Naive thymus-derived CD4-positive, alpha-beta T cell (primary cell): ENCODE results near the gene MLX. TPM values are rescaled to one million over a fixed set of nuclear protein-coding genes. Genes with fewer than 3 reads are reported as not detected.

ENCODE experiments used
- ATAC-seq: fragments of 150-1000 bp; cut with Tn5 transposase; 2 replicates; pipeline ENCODE4 v1.10.0; 2021; ENCODE audit warnings: mild to moderate bottlenecking, moderate library complexity
- CTCF ChIA-PET: fragments of 350-600 bp; sonication (Branson Sonifier 250); formaldehyde crosslinking; loops from one replicate; lab custom pipeline; 2021; ENCODE audit warnings: antibody characterized with exemption; lab: Charles Lee
- POLR2A ChIA-PET: fragments of 350-600 bp; sonication (Branson Sonifier 250); formaldehyde crosslinking; loops from one replicate; lab custom pipeline; 2021; ENCODE audit warnings: antibody characterized with exemption, inconsistent platforms; lab: Charles Lee
- DNase-seq, 9 donors: peaks; one replicate each; pipeline versions ENCODE4 v3.0.0 to v3.0.0-alpha.2; 2020 to 2022; ENCODE audit warnings: mixed read lengths in 1 of 9
- H3K27ac ChIP-seq: one replicate; pipeline ENCODE4 v1.7.0; 2013; ENCODE audit warnings: mild to moderate bottlenecking, low read depth, low read length, moderate library complexity
- H3K27me3 ChIP-seq, 2 donors: one replicate each; pipeline ENCODE4 v1.7.0; 2013; ENCODE audit warnings: low read length in 2 of 2, mild to moderate bottlenecking in 2 of 2, moderate library complexity in 2 of 2; ENCODE audit not compliant: control insufficient read depth in 2 of 2, insufficient read depth in 2 of 2
- H3K36me3 ChIP-seq, 3 experiments: 1 replicate in 2 of 3; 2 replicates in 1 of 3; pipeline ENCODE4 v1.7.0; 2013; ENCODE audit warnings: low read length in 3 of 3, mild to moderate bottlenecking in 3 of 3, moderate library complexity in 1 of 3; ENCODE audit not compliant: insufficient read depth in 3 of 3, control insufficient read depth in 2 of 3
- H3K4me1 ChIP-seq, 2 donors: one replicate each; pipeline ENCODE4 v1.7.0; 2013; ENCODE audit warnings: low read length in 2 of 2, mild to moderate bottlenecking in 2 of 2, moderate library complexity in 1 of 2; ENCODE audit not compliant: control insufficient read depth in 2 of 2, insufficient read depth in 2 of 2
- H3K4me3 ChIP-seq: 2 replicates; pipeline ENCODE4 v1.7.0; 2013; ENCODE audit warnings: mild to moderate bottlenecking, low read length
- H3K9me3 ChIP-seq, 3 experiments: 1 replicate in 2 of 3; 2 replicates in 1 of 3; pipeline ENCODE4 v1.7.0; 2013; ENCODE audit warnings: low read length in 3 of 3; ENCODE audit not compliant: control insufficient read depth in 2 of 3
- H3K27ac Mint-ChIP-seq, 9 donors: one replicate each; pipeline ENCODE4 v1.8.0; 2020 to 2022; ENCODE audit warnings: mixed read lengths in 9 of 9, mild to moderate bottlenecking in 8 of 9, moderate library complexity in 5 of 9, inconsistent platforms in 2 of 9
- H3K27me3 Mint-ChIP-seq, 5 donors: one replicate each; pipeline ENCODE4 v1.8.0; 2021 to 2022; ENCODE audit warnings: mixed read lengths in 5 of 5, mild to moderate bottlenecking in 1 of 5
- H3K36me3 Mint-ChIP-seq, 5 donors: one replicate each; pipeline ENCODE4 v1.8.0; 2020 to 2022; ENCODE audit warnings: mixed read lengths in 5 of 5, mild to moderate bottlenecking in 3 of 5, inconsistent platforms in 1 of 5
- H3K4me1 Mint-ChIP-seq, 7 donors: one replicate each; pipeline ENCODE4 v1.8.0; 2020 to 2022; ENCODE audit warnings: mixed read lengths in 7 of 7, mild to moderate bottlenecking in 3 of 7, inconsistent platforms in 1 of 7
- H3K4me3 Mint-ChIP-seq, 10 donors: one replicate each; pipeline ENCODE4 v1.8.0; 2020 to 2022; ENCODE audit warnings: mild to moderate bottlenecking in 10 of 10, mixed read lengths in 10 of 10, moderate library complexity in 6 of 10, inconsistent platforms in 2 of 10
- H3K9me3 Mint-ChIP-seq, 11 donors: one replicate each; pipeline ENCODE4 v1.8.0; 2020 to 2022; ENCODE audit warnings: mixed read lengths in 11 of 11, mild to moderate bottlenecking in 4 of 11, inconsistent platforms in 1 of 11, moderate library complexity in 1 of 11
- intact Hi-C, 2 donors: fragments of 100-400 bp; cut with micrococcal nuclease; formaldehyde crosslinking; loops; one replicate each; pipeline ENCODE4 v1.15.1; 2023
- polyA plus RNA-seq, 2 donors: library from polyadenylated mRNA; unstranded; fragments of 300-500 nt; fragmentation: Illumina TruSeq; gene quantifications; one replicate each; pipeline ENCODE4 v1.2.3, GENCODE V29; 2021
- total RNA-seq, 6 experiments: library from RNA in 5 of 6; stranded (reverse) in 5 of 6; gene quantifications; 1 replicate in 5 of 6; 2 replicates in 1 of 6; pipeline ENCODE4 v1.2.3 and lab custom pipeline; 2021 to 2026

MLX gene
- total and polyA plus RNA-seq, 7 experiments from 2014 or later, result 28.1 to 73.9 (median 50.1) TPM

GRCh38 chr17:42531455-42532354, 35.2 kb upstream of the MLX start:
- peaks cover 0 to 4% (median 0%) of the 10 kb centered on the region in 11 donors for H3K9me3 Mint-ChIP-seq
- H3K27me3 ChIP-seq, result no peaks in the 10 kb centered on the region
- ChIA-PET POLR2A (interaction anchor here (0.6 to 0.9 kb wide), 3 partner anchors 12 to 309 kb away, joined by 3 to 6 read pairs (median 4); no protein-coding TSS in a partner anchor), CTCF (no interaction called here)
- intact Hi-C loops, result loop anchor here in 1 of 2 donors (10.0 kb wide), 2 partner anchors 337 to 667 kb away; partner anchors contain the start of genes GHDC and KLHL11
- H3K4me3 Mint-ChIP-seq, result peak overlapping the region; percentile 82 to 89 (median 86)
- peak overlapping the region; percentile 42 for H3K27ac ChIP-seq
- DNase-seq, result peak; percentile 42 to 66 (median 47)
- peak overlapping the region; percentile 39 for H3K4me3 ChIP-seq
- H3K4me1 ChIP-seq, result peaks cover 33 to 39% of the 10 kb centered on the region in 2 donors
- peaks cover 0 to 11% (median 0%) of the 10 kb centered on the region in 5 donors for H3K27me3 Mint-ChIP-seq
- no peaks in the 10 kb centered on the region for H3K36me3 Mint-ChIP-seq
- peak overlapping the region; percentile 46 to 89 (median 73) for H3K27ac Mint-ChIP-seq
- H3K9me3 ChIP-seq, result no peaks in the 10 kb centered on the region
- H3K36me3 ChIP-seq, result no peaks in the 10 kb centered on the region
- ATAC-seq, result peak; percentile 47
- H3K4me1 Mint-ChIP-seq, result peaks cover 29 to 54% (median 47%) of the 10 kb centered on the region in 7 donors

DNA sequence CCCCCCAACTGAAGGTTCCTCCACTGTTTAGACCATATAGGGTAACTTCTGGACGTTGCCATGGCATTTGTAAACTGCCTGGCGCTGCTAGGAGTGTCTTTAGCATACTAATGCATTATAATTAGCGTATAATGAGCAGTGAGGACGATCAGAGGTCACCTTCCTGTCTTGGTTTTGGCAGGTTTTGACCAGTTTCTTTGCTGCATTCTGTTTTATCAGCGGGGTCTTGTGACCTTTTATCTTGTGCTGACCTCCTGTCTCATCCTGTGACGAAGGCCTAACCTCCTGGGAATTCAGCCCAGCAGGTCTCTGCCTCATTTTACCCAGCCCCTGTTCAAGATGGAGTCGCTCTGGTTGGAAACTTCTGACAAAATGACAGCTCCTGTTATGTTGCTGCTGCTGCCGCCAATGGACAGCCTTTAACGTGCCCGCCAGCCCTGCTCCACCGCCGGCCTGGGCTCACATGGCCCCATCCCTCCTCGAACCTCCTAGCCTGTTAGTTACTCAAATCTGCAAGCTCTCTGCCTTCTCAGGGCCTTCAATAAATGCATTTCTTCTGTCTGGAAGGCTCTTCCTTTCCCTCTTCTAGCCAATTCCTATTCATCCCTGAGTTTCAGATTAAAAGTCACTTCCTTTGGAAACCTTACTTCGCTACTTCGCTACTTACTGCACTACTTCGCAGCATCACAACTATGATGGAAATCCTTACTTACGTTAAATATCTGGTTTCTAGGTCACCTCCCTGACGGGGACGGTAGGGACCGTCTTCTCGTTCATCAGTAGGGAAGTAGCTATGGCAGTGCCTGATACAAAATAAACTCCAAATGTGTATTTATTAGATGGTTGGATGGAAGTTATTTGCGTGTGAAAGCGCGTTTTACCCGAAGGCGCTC, 31.5 kb upstream of the MLX start:
- Mint-ChIP-seq H3K4me1 (peaks cover 27 to 50% (median 42%) of the 10 kb centered on the region in 7 donors), H3K4me3 (peak overlapping the region; percentile 75 to 96 (median 84))
- no peaks in the 10 kb centered on the region for H3K36me3 ChIP-seq

DNA sequence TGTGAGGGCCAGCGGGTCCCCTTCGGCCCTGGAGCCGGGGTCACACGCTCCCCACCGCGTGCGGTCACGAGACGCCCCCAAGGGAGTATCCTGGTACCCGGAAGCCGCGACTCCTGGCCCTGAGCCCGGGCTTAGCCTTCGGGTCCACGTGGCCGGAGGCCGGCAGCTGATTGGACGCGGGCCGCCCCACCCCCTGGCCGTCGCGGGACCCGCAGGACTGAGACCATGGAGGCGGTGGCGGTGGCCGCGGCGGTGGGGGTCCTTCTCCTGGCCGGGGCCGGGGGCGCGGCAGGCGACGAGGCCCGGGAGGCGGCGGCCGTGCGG, 30.9 kb upstream of the MLX start, which contains the start of gene NAGLU:
Gene NAGLU, plus strand, starts transcription at position 194 of the 324 bp plus-strand sequence. Its CDS starts 32 bp downstream, at position 226.
- peaks cover 29 to 50% (median 42%) of the 10 kb centered on the region in 7 donors for H3K4me1 Mint-ChIP-seq

More for the DNA sequence above, 31.5 kb upstream of the MLX start:
- DNase-seq (no peak), ATAC-seq (peak; percentile 5)
- ChIA-PET POLR2A (interaction anchor here (0.5 to 2.8 kb wide), 15 partner anchors 8 to 826 kb away, joined by 3 to 19 read pairs (median 5); partner anchors contain the start of genes BECN1, DNAJC7, HSD17B1 and MLX), CTCF (interaction anchor here (0.8 to 1.0 kb wide), 2 partner anchors 13 to 225 kb away, joined by 3 to 4 read pairs; no protein-coding TSS in a partner anchor)
- H3K9me3 Mint-ChIP-seq, result peaks cover 0 to 4% (median 0%) of the 10 kb centered on the region in 11 donors
- Histone ChIP-seq H3K27ac (peak overlapping the region; percentile 53), H3K4me3 (peak overlapping the region; percentile 50), H3K27me3 (no peaks in the 10 kb centered on the region), H3K9me3 (no peaks in the 10 kb centered on the region), H3K4me1 (peaks cover 15 to 25% of the 10 kb centered on the region in 2 donors)
- intact Hi-C loops, result loop anchor here (1.0 to 10.0 kb wide), 8 partner anchors 19 to 671 kb away; partner anchors contain the start of genes COASY (in 1 of the 2), GHDC (in 1 of the 2), KLHL11 (in 1 of the 2) and PLEKHH3 (in 1 of the 2)
- peak overlapping the region; percentile 3 to 92 (median 78) for H3K27ac Mint-ChIP-seq
- peaks cover 0 to 9% (median 0%) of the 10 kb centered on the region in 5 donors for H3K27me3 Mint-ChIP-seq
- H3K36me3 Mint-ChIP-seq, result peaks cover 0 to 5% (median 5%) of the 10 kb centered on the region in 5 donors

DNA sequence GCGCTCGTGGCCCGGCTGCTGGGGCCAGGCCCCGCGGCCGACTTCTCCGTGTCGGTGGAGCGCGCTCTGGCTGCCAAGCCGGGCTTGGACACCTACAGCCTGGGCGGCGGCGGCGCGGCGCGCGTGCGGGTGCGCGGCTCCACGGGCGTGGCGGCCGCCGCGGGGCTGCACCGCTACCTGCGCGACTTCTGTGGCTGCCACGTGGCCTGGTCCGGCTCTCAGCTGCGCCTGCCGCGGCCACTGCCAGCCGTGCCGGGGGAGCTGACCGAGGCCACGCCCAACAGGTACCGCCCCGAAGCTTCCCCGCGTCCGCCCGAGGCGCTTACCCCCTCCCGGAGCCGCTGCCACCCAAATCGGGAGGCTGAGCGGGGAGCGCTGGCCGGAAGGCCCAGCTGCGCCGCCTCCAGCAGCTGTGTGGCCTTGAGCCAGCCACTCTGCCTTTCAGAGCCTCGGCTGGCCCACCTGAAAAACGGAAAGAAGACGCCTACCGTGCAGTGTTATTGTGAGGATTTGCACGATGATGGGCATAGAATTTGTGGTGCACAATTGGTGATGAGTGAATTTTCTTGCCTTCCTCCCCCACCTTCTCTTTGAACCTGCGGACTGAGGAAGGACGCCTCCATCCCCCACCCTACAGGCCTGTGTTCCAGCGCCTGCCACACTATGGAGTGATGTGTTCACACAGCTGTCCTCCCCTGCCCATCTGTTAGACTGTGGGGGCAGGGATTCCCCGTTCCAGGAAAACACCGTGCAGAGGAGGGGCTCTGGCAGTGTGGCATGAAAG, 30.3 kb upstream of the MLX start:
- DNase-seq, result peak in 6 of 9 donors; percentile 53 to 84 (median 56)
- Histone ChIP-seq H3K36me3 (no peaks in the 10 kb centered on the region), H3K4me1 (peaks cover 14 to 24% of the 10 kb centered on the region in 2 donors), H3K9me3 (no peaks in the 10 kb centered on the region), H3K27me3 (no peaks in the 10 kb centered on the region), H3K4me3 (peak overlapping the region; percentile 71), H3K27ac (peak overlapping the region; percentile 57)
- peaks cover 0 to 9% (median 0%) of the 10 kb centered on the region in 5 donors for H3K27me3 Mint-ChIP-seq
- peaks cover 31 to 50% (median 43%) of the 10 kb centered on the region in 7 donors for H3K4me1 Mint-ChIP-seq
- H3K27ac Mint-ChIP-seq, result peak overlapping the region in 8 of 9 donors; percentile 17 to 87 (median 78)
- ChIA-PET POLR2A (interaction anchor here (1.2 to 2.8 kb wide), 11 partner anchors 9 to 825 kb away, joined by 3 to 19 read pairs (median 6); partner anchors contain the start of genes BECN1, DNAJC7, HSD17B1 and MLX), CTCF (interaction anchor here (0.6 to 1.0 kb wide), 4 partner anchors 9 to 825 kb away, joined by 3 to 5 read pairs (median 4); no protein-coding TSS in a partner anchor)
- intact Hi-C loops, result loop anchor here (1.0 to 10.0 kb wide), 8 partner anchors 18 to 672 kb away; partner anchors contain the start of genes COASY (in 1 of the 2), GHDC (in 1 of the 2), KLHL11 (in 1 of the 2) and PLEKHH3 (in 1 of the 2)
- H3K9me3 Mint-ChIP-seq, result peaks cover 0 to 4% (median 0%) of the 10 kb centered on the region in 11 donors
- H3K4me3 Mint-ChIP-seq, result peak overlapping the region; percentile 75 to 91 (median 84)
- peak; percentile 71 for ATAC-seq
- peaks cover 0 to 12% (median 5%) of the 10 kb centered on the region in 5 donors for H3K36me3 Mint-ChIP-seq

More for the DNA sequence above, 30.9 kb upstream of the MLX start, which contains the start of gene NAGLU:
- Histone ChIP-seq H3K4me1 (peaks cover 14 to 24% of the 10 kb centered on the region in 2 donors), H3K27ac (peak within 1 kb of the TSS; percentile 57), H3K9me3 (no peaks in the 10 kb centered on the region), H3K27me3 (no peaks in the 10 kb centered on the region), H3K36me3 (no peaks in the 10 kb centered on the region), H3K4me3 (peak within 1 kb of the TSS; percentile 71)
- Mint-ChIP-seq H3K9me3 (peaks cover 0 to 4% (median 0%) of the 10 kb centered on the region in 11 donors), H3K4me3 (peak within 1 kb of the TSS; percentile 75 to 96 (median 86)), H3K27me3 (peaks cover 0 to 9% (median 0%) of the 10 kb centered on the region in 5 donors), H3K36me3 (peaks cover 0 to 7% (median 5%) of the 10 kb centered on the region in 5 donors), H3K27ac (peak within 1 kb of the TSS; percentile 36 to 92 (median 79))
- ChIA-PET POLR2A (interaction anchor here (1.0 to 2.8 kb wide), 13 partner anchors 9 to 825 kb away, joined by 3 to 19 read pairs (median 5); partner anchors contain the start of genes BECN1, DNAJC7, HSD17B1 and MLX), CTCF (interaction anchor here (0.7 to 1.0 kb wide), 3 partner anchors 9 to 226 kb away, joined by 3 to 4 read pairs (median 3); no protein-coding TSS in a partner anchor)
- peak; percentile 91 for ATAC-seq
- intact Hi-C loops, result loop anchor here (1.0 to 10.0 kb wide), 8 partner anchors 18 to 671 kb away; partner anchors contain the start of genes COASY (in 1 of the 2), GHDC (in 1 of the 2), KLHL11 (in 1 of the 2) and PLEKHH3 (in 1 of the 2)
- peak; percentile 56 to 93 (median 69) for DNase-seq
